IPS-18a (cell line): ENCODE data around the gene DYNLL1.

Experiments used
- H3K27ac ChIP-seq: one replicate; pipeline ENCODE4 v1.5.1; 2013; ENCODE audit warnings: low read length
- H3K27me3 ChIP-seq: one replicate; pipeline ENCODE4 v1.6.1; 2013; ENCODE audit warnings: mild to moderate bottlenecking, low read length; ENCODE audit not compliant: control insufficient read depth, insufficient read depth
- H3K36me3 ChIP-seq: one replicate; pipeline ENCODE4 v1.6.1; 2013; ENCODE audit warnings: low read depth, low read length; ENCODE audit not compliant: control insufficient read depth
- H3K4me1 ChIP-seq: one replicate; pipeline ENCODE4 v1.6.1; 2013; ENCODE audit warnings: low read depth, low read length; ENCODE audit not compliant: control insufficient read depth
- H3K4me3 ChIP-seq: one replicate; pipeline ENCODE4 v1.5.1; 2013; ENCODE audit warnings: low read length
- H3K9ac ChIP-seq: one replicate; pipeline ENCODE4 v1.6.1; 2013; ENCODE audit warnings: mild to moderate bottlenecking, low read length, moderate library complexity
- H3K9me3 ChIP-seq: one replicate; pipeline ENCODE4 v1.6.1; 2013; ENCODE audit warnings: low read depth, low read length; ENCODE audit not compliant: control insufficient read depth

DYNLL1 gene

GRCh38 chr12:120542166-120542565 lies 46.3 kb downstream of the DYNLL1 start:
- Histone ChIP-seq H3K9ac (no peak overlapping the region), H3K9me3 (no peaks in the 10 kb centered on the region)

GRCh38 chr12:120544691-120545090 lies 48.8 kb downstream of the DYNLL1 start:
- H3K4me1 ChIP-seq, result no peaks in the 10 kb centered on the region
- no peak overlapping the region for H3K4me3 ChIP-seq
- H3K36me3 ChIP-seq, result peaks cover 41% of the 10 kb centered on the region
- no peaks in the 10 kb centered on the region for H3K9me3 ChIP-seq
- no peaks in the 10 kb centered on the region for H3K27me3 ChIP-seq
- H3K9ac ChIP-seq, result no peak overlapping the region
- H3K27ac ChIP-seq, result no peak overlapping the region

More at GRCh38 chr12:120542166-120542565, 46.3 kb downstream of the DYNLL1 start:
- H3K4me1 ChIP-seq, result no peaks in the 10 kb centered on the region
- H3K27me3 ChIP-seq, result no peaks in the 10 kb centered on the region
- H3K4me3 ChIP-seq, result no peak overlapping the region
- no peak overlapping the region for H3K27ac ChIP-seq
- peaks cover 29% of the 10 kb centered on the region for H3K36me3 ChIP-seq

- H3K9ac ChIP-seq, result no peak overlapping the region
- H3K4me1 ChIP-seq, result no peaks in the 10 kb centered on the region
- H3K4me3 ChIP-seq, result no peak overlapping the region
- H3K36me3 ChIP-seq, result peaks cover 41% of the 10 kb centered on the region
- no peaks in the 10 kb centered on the region for H3K27me3 ChIP-seq
- no peaks in the 10 kb centered on the region for H3K9me3 ChIP-seq
- H3K27ac ChIP-seq, result no peak overlapping the region
These were observed 50.1 kb downstream of the DYNLL1 start for GRCh38 chr12:120546050-120546386.
